HepG2 (cell line): ENCODE data around the gene SLC25A46. TPM values are rescaled to one million over a fixed set of nuclear protein-coding genes. Genes with fewer than 3 reads are reported as not detected.
A peak's percentile ranks its signal among the peaks of the same experiment; 100 is the strongest.

Experiments used
- DR1 ChIP-seq: sonication (generic); formaldehyde crosslinking; IDR thresholded peaks from 2 replicates; pipeline ENCODE4 v1.8.0; 2021; ENCODE audit warnings: mild to moderate bottlenecking, missing genetic modification reagents, inconsistent platforms
- FOSL2 ChIP-seq: sonication (generic); formaldehyde crosslinking; IDR thresholded peaks from 2 replicates; pipeline ENCODE4 v1.4.0; 2020; ENCODE audit warnings: missing genetic modification reagents
- GATAD2A ChIP-seq: IDR thresholded peaks from 2 replicates; pipeline ENCODE4 v1.6.1; 2016
- HMG20B ChIP-seq: conservative IDR thresholded peaks from 2 replicates; pipeline ENCODE4 v1.6.1; 2016; ENCODE audit warnings: missing genetic modification reagents, missing compliant biosample characterization
- KAT8 ChIP-seq: IDR thresholded peaks from 2 replicates; pipeline ENCODE4 v1.6.1; 2016; ENCODE audit warnings: missing genetic modification reagents, missing compliant biosample characterization
- KDM2A ChIP-seq: sonication (generic); formaldehyde crosslinking; IDR thresholded peaks from 2 replicates; pipeline ENCODE4 v1.4.0; 2020; ENCODE audit warnings: low read depth, missing genetic modification reagents, borderline replicate concordance
- SMAD3 ChIP-seq: sonication (generic); formaldehyde crosslinking; IDR thresholded peaks from 2 replicates; pipeline ENCODE4 v1.4.0; 2020; ENCODE audit warnings: missing genetic modification reagents
- ZNF136 ChIP-seq: sonication (generic); formaldehyde crosslinking; IDR thresholded peaks from 2 replicates; pipeline ENCODE4 v1.8.1; 2022; ENCODE audit warnings: low read depth, mild to moderate bottlenecking, moderate library complexity, missing genetic modification reagents
- ZNF256 ChIP-seq: sonication (generic); formaldehyde crosslinking; conservative IDR thresholded peaks from 2 replicates; pipeline ENCODE4 v1.4.0; 2020; ENCODE audit warnings: missing genetic modification reagents
- ZSCAN29 ChIP-seq: sonication (generic); formaldehyde crosslinking; conservative IDR thresholded peaks from 2 replicates; pipeline ENCODE4 v1.4.0; 2020; ENCODE audit warnings: mild to moderate bottlenecking, missing genetic modification reagents
- polyA plus RNA-seq, 8 experiments: library from polyadenylated mRNA; depleted of rRNA in 3 of 8; stranded (reverse) in 7 of 8; unstranded in 1 of 8; fragments of >200 nt; fragmentation: Illumina TruSeq in 4 of 8; extraction: Trizol in 4 of 8; gene quantifications; 2 replicates each; pipeline versions ENCODE4 v1.2.1 to v1.2.3, GENCODE V29; 2011 to 2016; ENCODE audit warnings: low read depth in 4 of 8, missing spikeins in 1 of 8, mixed read lengths in 1 of 8; ENCODE audit not compliant: insufficient read depth in 1 of 8
- total RNA-seq, 5 experiments: library from RNA; depleted of rRNA; stranded (reverse); fragments of >200 nt; fragmentation: Illumina TruSeq; extraction: Trizol; gene quantifications; 2 replicates each; pipeline ENCODE4 v1.2.3, GENCODE V29; 2016; ENCODE audit warnings: low read depth in 1 of 5
- TF ChIP-seq, protein P1 (sequence below): IDR thresholded peaks from 2 replicates; pipeline ENCODE4 v1.6.1; 2012; ENCODE audit warnings: inconsistent platforms
- TF ChIP-seq, protein P2 (sequence below): sonication (generic); formaldehyde crosslinking; conservative IDR thresholded peaks from 2 replicates; pipeline ENCODE4 v1.4.0; 2020; ENCODE audit warnings: missing genetic modification reagents
- TF ChIP-seq, protein P3 (sequence below): sonication (generic); formaldehyde crosslinking; IDR thresholded peaks from 2 replicates; pipeline ENCODE4 v1.4.0; 2020; ENCODE audit warnings: mild to moderate bottlenecking, missing genetic modification reagents
- TF ChIP-seq, protein P4 (sequence below): sonication (generic); formaldehyde crosslinking; IDR thresholded peaks from 2 replicates; pipeline ENCODE4 v1.5.0; 2020; ENCODE audit warnings: missing genetic modification reagents
- TF ChIP-seq, protein P5 (sequence below): sonication (generic); formaldehyde crosslinking; IDR thresholded peaks from 2 replicates; pipeline ENCODE4 v1.5.1; 2020; ENCODE audit warnings: mild to moderate bottlenecking, missing genetic modification reagents, borderline replicate concordance

SLC25A46 gene
- total and polyA plus RNA-seq, 2 of the 13 experiments (the other 11 are each of a cell fraction or from before 2014, with no cell fraction given), result 14.2 to 34.6 TPM

DNA sequence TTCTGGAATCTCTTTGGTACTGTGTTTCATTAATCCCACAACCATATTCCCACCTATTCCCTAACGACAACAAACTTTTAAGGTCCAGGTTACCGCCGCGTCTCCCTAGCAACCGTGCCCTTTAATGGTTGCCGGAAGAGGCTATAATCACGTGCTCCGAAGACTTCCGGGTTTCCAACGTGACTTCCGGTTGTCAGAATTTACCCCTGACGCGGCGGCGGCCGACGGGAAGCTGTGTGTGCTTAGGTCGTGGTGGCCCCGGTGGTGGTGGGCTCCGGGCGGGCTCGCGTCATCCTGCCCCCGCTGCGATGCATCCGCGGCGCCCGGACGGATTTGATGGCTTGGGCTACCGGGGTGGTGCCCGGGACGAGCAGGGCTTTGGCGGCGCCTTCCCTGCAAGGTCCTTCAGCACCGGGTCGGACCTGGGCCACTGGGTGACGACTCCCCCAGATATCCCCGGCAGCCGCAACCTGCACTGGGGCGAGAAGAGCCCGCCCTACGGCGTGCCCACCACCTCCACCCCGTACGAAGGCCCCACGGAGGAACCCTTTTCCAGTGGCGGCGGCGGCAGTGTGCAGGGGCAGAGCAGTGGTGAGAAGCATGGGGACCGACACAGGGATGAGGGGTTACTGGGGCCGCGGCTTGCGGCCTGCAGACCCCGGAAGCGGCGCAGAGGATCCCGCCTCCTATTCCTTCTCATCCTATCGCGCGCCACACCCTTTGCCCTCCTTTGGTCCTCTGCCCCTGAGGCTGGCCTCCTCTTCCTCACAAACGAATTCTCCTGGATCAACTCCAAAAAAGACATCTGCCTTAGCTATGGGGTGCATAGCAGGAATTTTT lies at the start of gene SLC25A46 (continued):
- TF ChIP-seq DR1 (CRISPR knock-in tag), result peak; percentile 67; the same call in 1 of the 2 replicates
- TF ChIP-seq KDM2A (CRISPR knock-in tag), result peak; percentile 83; the same call in 1 of the 2 replicates
- TF ChIP-seq, protein P1, sequence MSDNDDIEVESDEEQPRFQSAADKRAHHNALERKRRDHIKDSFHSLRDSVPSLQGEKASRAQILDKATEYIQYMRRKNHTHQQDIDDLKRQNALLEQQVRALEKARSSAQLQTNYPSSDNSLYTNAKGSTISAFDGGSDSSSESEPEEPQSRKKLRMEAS, result peak; percentile 67
- TF ChIP-seq, protein P2, sequence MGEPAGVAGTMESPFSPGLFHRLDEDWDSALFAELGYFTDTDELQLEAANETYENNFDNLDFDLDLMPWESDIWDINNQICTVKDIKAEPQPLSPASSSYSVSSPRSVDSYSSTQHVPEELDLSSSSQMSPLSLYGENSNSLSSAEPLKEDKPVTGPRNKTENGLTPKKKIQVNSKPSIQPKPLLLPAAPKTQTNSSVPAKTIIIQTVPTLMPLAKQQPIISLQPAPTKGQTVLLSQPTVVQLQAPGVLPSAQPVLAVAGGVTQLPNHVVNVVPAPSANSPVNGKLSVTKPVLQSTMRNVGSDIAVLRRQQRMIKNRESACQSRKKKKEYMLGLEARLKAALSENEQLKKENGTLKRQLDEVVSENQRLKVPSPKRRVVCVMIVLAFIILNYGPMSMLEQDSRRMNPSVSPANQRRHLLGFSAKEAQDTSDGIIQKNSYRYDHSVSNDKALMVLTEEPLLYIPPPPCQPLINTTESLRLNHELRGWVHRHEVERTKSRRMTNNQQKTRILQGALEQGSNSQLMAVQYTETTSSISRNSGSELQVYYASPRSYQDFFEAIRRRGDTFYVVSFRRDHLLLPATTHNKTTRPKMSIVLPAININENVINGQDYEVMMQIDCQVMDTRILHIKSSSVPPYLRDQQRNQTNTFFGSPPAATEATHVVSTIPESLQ (CRISPR knock-in tag), result no peak
- no peak for TF ChIP-seq HMG20B
- no peak for TF ChIP-seq ZNF256 (CRISPR knock-in tag)
- TF ChIP-seq ZNF136 (CRISPR knock-in tag), result no peak
- TF ChIP-seq SMAD3 (CRISPR knock-in tag), result no peak
- TF ChIP-seq FOSL2 (CRISPR knock-in tag), result no peak
- TF ChIP-seq KAT8, result peak; percentile 97
- TF ChIP-seq, protein P3, sequence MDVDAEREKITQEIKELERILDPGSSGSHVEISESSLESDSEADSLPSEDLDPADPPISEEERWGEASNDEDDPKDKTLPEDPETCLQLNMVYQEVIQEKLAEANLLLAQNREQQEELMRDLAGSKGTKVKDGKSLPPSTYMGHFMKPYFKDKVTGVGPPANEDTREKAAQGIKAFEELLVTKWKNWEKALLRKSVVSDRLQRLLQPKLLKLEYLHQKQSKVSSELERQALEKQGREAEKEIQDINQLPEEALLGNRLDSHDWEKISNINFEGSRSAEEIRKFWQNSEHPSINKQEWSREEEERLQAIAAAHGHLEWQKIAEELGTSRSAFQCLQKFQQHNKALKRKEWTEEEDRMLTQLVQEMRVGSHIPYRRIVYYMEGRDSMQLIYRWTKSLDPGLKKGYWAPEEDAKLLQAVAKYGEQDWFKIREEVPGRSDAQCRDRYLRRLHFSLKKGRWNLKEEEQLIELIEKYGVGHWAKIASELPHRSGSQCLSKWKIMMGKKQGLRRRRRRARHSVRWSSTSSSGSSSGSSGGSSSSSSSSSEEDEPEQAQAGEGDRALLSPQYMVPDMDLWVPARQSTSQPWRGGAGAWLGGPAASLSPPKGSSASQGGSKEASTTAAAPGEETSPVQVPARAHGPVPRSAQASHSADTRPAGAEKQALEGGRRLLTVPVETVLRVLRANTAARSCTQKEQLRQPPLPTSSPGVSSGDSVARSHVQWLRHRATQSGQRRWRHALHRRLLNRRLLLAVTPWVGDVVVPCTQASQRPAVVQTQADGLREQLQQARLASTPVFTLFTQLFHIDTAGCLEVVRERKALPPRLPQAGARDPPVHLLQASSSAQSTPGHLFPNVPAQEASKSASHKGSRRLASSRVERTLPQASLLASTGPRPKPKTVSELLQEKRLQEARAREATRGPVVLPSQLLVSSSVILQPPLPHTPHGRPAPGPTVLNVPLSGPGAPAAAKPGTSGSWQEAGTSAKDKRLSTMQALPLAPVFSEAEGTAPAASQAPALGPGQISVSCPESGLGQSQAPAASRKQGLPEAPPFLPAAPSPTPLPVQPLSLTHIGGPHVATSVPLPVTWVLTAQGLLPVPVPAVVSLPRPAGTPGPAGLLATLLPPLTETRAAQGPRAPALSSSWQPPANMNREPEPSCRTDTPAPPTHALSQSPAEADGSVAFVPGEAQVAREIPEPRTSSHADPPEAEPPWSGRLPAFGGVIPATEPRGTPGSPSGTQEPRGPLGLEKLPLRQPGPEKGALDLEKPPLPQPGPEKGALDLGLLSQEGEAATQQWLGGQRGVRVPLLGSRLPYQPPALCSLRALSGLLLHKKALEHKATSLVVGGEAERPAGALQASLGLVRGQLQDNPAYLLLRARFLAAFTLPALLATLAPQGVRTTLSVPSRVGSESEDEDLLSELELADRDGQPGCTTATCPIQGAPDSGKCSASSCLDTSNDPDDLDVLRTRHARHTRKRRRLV (CRISPR knock-in tag), result peak; percentile 86
- TF ChIP-seq, protein P4, sequence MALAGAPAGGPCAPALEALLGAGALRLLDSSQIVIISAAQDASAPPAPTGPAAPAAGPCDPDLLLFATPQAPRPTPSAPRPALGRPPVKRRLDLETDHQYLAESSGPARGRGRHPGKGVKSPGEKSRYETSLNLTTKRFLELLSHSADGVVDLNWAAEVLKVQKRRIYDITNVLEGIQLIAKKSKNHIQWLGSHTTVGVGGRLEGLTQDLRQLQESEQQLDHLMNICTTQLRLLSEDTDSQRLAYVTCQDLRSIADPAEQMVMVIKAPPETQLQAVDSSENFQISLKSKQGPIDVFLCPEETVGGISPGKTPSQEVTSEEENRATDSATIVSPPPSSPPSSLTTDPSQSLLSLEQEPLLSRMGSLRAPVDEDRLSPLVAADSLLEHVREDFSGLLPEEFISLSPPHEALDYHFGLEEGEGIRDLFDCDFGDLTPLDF (CRISPR knock-in tag), result no peak
- TF ChIP-seq ZSCAN29 (CRISPR knock-in tag), result 0 out of 2 replicates have a peak, but pooled peaks have one; percentile 23
- TF ChIP-seq GATAD2A (CRISPR knock-in tag), result no peak; the same call in 1 of the 2 replicates
- TF ChIP-seq, protein P5, sequence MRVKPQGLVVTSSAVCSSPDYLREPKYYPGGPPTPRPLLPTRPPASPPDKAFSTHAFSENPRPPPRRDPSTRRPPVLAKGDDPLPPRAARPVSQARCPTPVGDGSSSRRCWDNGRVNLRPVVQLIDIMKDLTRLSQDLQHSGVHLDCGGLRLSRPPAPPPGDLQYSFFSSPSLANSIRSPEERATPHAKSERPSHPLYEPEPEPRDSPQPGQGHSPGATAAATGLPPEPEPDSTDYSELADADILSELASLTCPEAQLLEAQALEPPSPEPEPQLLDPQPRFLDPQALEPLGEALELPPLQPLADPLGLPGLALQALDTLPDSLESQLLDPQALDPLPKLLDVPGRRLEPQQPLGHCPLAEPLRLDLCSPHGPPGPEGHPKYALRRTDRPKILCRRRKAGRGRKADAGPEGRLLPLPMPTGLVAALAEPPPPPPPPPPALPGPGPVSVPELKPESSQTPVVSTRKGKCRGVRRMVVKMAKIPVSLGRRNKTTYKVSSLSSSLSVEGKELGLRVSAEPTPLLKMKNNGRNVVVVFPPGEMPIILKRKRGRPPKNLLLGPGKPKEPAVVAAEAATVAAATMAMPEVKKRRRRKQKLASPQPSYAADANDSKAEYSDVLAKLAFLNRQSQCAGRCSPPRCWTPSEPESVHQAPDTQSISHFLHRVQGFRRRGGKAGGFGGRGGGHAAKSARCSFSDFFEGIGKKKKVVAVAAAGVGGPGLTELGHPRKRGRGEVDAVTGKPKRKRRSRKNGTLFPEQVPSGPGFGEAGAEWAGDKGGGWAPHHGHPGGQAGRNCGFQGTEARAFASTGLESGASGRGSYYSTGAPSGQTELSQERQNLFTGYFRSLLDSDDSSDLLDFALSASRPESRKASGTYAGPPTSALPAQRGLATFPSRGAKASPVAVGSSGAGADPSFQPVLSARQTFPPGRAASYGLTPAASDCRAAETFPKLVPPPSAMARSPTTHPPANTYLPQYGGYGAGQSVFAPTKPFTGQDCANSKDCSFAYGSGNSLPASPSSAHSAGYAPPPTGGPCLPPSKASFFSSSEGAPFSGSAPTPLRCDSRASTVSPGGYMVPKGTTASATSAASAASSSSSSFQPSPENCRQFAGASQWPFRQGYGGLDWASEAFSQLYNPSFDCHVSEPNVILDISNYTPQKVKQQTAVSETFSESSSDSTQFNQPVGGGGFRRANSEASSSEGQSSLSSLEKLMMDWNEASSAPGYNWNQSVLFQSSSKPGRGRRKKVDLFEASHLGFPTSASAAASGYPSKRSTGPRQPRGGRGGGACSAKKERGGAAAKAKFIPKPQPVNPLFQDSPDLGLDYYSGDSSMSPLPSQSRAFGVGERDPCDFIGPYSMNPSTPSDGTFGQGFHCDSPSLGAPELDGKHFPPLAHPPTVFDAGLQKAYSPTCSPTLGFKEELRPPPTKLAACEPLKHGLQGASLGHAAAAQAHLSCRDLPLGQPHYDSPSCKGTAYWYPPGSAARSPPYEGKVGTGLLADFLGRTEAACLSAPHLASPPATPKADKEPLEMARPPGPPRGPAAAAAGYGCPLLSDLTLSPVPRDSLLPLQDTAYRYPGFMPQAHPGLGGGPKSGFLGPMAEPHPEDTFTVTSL (CRISPR knock-in tag), result no peak; the same call in 1 of the 2 replicates
